D341Med (cell line): ENCODE data around the gene PLTP.
"Not testable (repeated sequence)": the region's sequence is repeated elsewhere in the genome, so short reads cannot be mapped to it uniquely, and the experiment has no call there.

ENCODE experiments used
- DNase-seq: peaks from one replicate; pipeline ENCODE4 v3.0.0; 2012; ENCODE audit warnings: low spot score

The PLTP gene

GRCh38 chr20:45944151-45944964 is 32.4 kb upstream of the PLTP start:
- no peak for DNase-seq

- DNase-seq = no peak
Observed at GRCh38 chr20:45943613-45944012, 31.7 kb upstream of the PLTP start.

- DNase-seq = no peak
Observed at GRCh38 chr20:45940469-45940868, 28.5 kb upstream of the PLTP start.

- no peak for DNase-seq
Observed at GRCh38 chr20:45940053-45940452, 28.1 kb upstream of the PLTP start.

- no peak for DNase-seq
Observed at GRCh38 chr20:45938727-45939438, 26.9 kb upstream of the PLTP start.

GRCh38 chr20:45937765-45938164 is 25.8 kb upstream of the PLTP start:
- DNase-seq = no peak

- DNase-seq = no peak
Observed at GRCh38 chr20:45935416-45936046, 23.6 kb upstream of the PLTP start.

- peak; percentile 98 for DNase-seq
Observed at GRCh38 chr20:45934586-45935415, 22.8 kb upstream of the PLTP start, which contains the start of gene PCIF1. Gene PCIF1 (plus strand): TSS chr20:45934683. CDS start chr20:45939000, 4,317 bp downstream.

- peak; percentile 81 for DNase-seq
Observed at GRCh38 chr20:45934046-45934585, 22.2 kb upstream of the PLTP start.

GRCh38 chr20:45933266-45934045 is 21.5 kb upstream of the PLTP start:
- DNase-seq = peak; percentile 80

- DNase-seq = not testable (repeated sequence)
Observed at GRCh38 chr20:45931680-45932079, 19.7 kb upstream of the PLTP start.

- no peak for DNase-seq
Observed at GRCh38 chr20:45927071-45927878, 15.3 kb upstream of the PLTP start.

- no peak for DNase-seq
Observed at GRCh38 chr20:45926731-45927070, 14.7 kb upstream of the PLTP start.

GRCh38 chr20:45925821-45926506 is 14.0 kb upstream of the PLTP start:
- no peak for DNase-seq

- DNase-seq = no peak
Observed at GRCh38 chr20:45924391-45925261, 12.7 kb upstream of the PLTP start.

- DNase-seq = no peak
Observed at GRCh38 chr20:45921337-45922189, 9.6 kb upstream of the PLTP start.
